Measurements from ENCODE around the gene MIPOL1. TPM values are rescaled to one million over a fixed set of nuclear protein-coding genes. Genes with fewer than 3 reads are reported as not detected.

MIPOL1 gene
- total RNA-seq, 4 donors from 2014 or later, result 11.4 to 25.7 (median 18.9) TPM

- Histone ChIP-seq H3K4me3 (no peak overlapping the region), H3K27ac (peak overlapping the region in 1 of 4 donors; percentile 24), H3K4me1 (peaks cover 0 to 45% (median 0%) of the 10 kb centered on the region in 4 donors), H3K9me3 (no peaks in the 10 kb centered on the region), H3K27me3 (peaks cover 6 to 100% of the 10 kb centered on the region in 2 donors), H3K36me3 (no peaks in the 10 kb centered on the region)
- peak in 1 of 2 donors; percentile 29 for TF ChIP-seq EP300 (IDR thresholded peaks at IDR 0.05)
- TF ChIP-seq, protein P1, sequence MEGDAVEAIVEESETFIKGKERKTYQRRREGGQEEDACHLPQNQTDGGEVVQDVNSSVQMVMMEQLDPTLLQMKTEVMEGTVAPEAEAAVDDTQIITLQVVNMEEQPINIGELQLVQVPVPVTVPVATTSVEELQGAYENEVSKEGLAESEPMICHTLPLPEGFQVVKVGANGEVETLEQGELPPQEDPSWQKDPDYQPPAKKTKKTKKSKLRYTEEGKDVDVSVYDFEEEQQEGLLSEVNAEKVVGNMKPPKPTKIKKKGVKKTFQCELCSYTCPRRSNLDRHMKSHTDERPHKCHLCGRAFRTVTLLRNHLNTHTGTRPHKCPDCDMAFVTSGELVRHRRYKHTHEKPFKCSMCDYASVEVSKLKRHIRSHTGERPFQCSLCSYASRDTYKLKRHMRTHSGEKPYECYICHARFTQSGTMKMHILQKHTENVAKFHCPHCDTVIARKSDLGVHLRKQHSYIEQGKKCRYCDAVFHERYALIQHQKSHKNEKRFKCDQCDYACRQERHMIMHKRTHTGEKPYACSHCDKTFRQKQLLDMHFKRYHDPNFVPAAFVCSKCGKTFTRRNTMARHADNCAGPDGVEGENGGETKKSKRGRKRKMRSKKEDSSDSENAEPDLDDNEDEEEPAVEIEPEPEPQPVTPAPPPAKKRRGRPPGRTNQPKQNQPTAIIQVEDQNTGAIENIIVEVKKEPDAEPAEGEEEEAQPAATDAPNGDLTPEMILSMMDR (IDR thresholded peaks at IDR 0.05), result no peak
- DNase-seq (ENCODE audit: low spot score in 2 of 2), result no peak
- 14 to 16% methylated on average over 4 of the region's 4 CpGs for WGBS, 2 donors
Measured at GRCh38 chr14:37587131-37587803, 389.5 kb downstream of the MIPOL1 start.

- WGBS, 2 donors, result 8 to 10% methylated on average over 46 to 63 of the region's 63 CpGs
- no peaks in the 10 kb centered on the region for H3K9me3 ChIP-seq
- no peak for TF ChIP-seq POLR2A (IDR thresholded peaks at IDR 0.05)
- TF ChIP-seq EP300 (IDR thresholded peaks at IDR 0.05), result no peak
- TF ChIP-seq, protein P1 (IDR thresholded peaks at IDR 0.05), result no peak
- no peak for DNase-seq (ENCODE audit: low spot score in 2 of 2)
- peaks cover 0 to 51% (median 0%) of the 10 kb centered on the region in 4 donors for H3K4me1 ChIP-seq
- peak overlapping the region in 1 of 4 donors; percentile 24 for H3K27ac ChIP-seq
- no peak overlapping the region for H3K4me3 ChIP-seq
- H3K27me3 ChIP-seq, result peaks cover 10 to 100% of the 10 kb centered on the region in 2 donors
- no peaks in the 10 kb centered on the region for H3K36me3 ChIP-seq
Measured at GRCh38 chr14:37587881-37588666, 390.3 kb downstream of the MIPOL1 start.

DNA sequence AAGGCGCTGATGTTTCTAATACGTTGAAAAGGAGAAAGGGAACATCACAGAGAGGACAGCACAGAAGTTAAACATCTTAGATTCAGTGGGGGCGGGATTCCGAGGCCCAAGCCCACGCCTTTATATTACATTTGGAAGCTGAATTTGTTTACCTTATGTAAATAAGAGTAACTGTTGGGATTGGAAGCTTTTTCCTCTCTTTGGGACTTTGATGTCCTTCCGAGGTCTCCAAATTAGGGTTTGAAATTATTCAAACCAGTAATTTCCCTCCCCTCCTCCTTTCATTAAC is 390.9 kb downstream of the MIPOL1 start:
- H3K27ac ChIP-seq, result peak overlapping the region in 1 of 4 donors; percentile 24
- no peak for DNase-seq (ENCODE audit: low spot score in 2 of 2)
- TF ChIP-seq, protein P1 (IDR thresholded peaks at IDR 0.05), result no peak
- TF ChIP-seq EP300 (IDR thresholded peaks at IDR 0.05) (no peak), POLR2A (IDR thresholded peaks at IDR 0.05) (no peak)

GRCh38 chr14:37588956-37589714 is 391.4 kb downstream of the MIPOL1 start:
- Histone ChIP-seq H3K27me3 (peaks cover 12 to 100% of the 10 kb centered on the region in 2 donors), H3K36me3 (no peaks in the 10 kb centered on the region), H3K9me3 (no peaks in the 10 kb centered on the region), H3K27ac (peak overlapping the region in 1 of 4 donors; percentile 24), H3K4me3 (no peak overlapping the region), H3K4me1 (peaks cover 0 to 46% (median under 1%) of the 10 kb centered on the region in 4 donors)
- 20 to 24% methylated on average over 16 of the region's 16 CpGs for WGBS, 2 donors
- TF ChIP-seq, protein P1 (IDR thresholded peaks at IDR 0.05), result no peak
- TF ChIP-seq POLR2A (IDR thresholded peaks at IDR 0.05), result no peak
- TF ChIP-seq EP300 (IDR thresholded peaks at IDR 0.05), result no peak
- DNase-seq (ENCODE audit: low spot score in 2 of 2), result no peak

More for the DNA sequence above, 390.9 kb downstream of the MIPOL1 start:
- whole genome bisulfite sequencing, 2 donors, result 28 to 30% methylated on average over 6 of the region's 6 CpGs
- no peaks in the 10 kb centered on the region for H3K9me3 ChIP-seq
- H3K4me3 ChIP-seq, result no peak overlapping the region
- H3K27me3 ChIP-seq, result peaks cover 12 to 100% of the 10 kb centered on the region in 2 donors
- H3K36me3 ChIP-seq, result no peaks in the 10 kb centered on the region
- H3K4me1 ChIP-seq, result peaks cover 0 to 47% (median 0%) of the 10 kb centered on the region in 4 donors

Data from tibial nerve (tissue), 4 donors.